Effector CD4-positive, alpha-beta T cell (primary cell): ENCODE results near the gene PROM1.

Source experiments
- DNase-seq: peaks from one replicate; pipeline ENCODE4 v3.0.0-alpha.2; 2020

PROM1 gene

GRCh38 chr4:15982842-15983524 is 100.8 kb downstream of the PROM1 start:
- no peak for DNase-seq

GRCh38 chr4:15976456-15977447 is 107.1 kb downstream of the PROM1 start:
- no peak for DNase-seq

DNA sequence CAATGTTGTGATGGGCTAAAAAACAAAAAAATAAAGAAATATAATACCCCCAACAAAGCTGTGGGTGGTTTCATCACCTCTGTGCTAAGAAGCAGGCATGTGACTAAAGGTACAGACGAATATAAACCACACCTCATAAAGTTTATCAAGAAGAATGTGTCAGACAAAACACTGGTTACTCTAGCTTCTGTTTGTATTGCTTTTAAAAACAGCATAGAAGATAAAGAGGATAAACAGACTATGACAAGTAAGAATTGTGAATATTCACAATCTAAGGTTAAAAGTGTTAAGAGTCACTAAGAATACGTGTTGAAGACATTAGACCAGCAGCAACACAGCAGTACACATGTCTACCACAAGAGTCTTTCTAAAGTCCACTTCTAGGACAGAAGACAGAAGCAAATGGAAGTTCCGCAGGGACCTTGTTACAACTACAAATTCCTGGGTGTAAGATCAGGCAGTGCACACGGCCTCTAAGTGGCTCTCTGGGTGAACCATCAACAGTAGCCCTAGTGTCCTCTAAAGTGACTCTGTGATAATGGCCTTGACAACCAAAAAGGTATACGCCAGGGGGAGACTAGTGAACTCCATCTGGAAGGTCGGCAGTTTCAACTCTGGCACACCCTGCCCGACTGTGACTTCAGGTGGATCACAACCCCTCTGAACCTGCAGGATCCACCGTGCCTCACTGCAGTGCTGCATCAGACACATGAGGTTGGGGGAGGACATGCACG is 112.6 kb downstream of the PROM1 start:
- DNase-seq, result no peak

GRCh38 chr4:15968551-15969300 is 115.1 kb downstream of the PROM1 start:
- DNase-seq, result no peak

- DNase-seq, result no peak
Measured at GRCh38 chr4:15965325-15965724, 118.5 kb downstream of the PROM1 start.

DNA sequence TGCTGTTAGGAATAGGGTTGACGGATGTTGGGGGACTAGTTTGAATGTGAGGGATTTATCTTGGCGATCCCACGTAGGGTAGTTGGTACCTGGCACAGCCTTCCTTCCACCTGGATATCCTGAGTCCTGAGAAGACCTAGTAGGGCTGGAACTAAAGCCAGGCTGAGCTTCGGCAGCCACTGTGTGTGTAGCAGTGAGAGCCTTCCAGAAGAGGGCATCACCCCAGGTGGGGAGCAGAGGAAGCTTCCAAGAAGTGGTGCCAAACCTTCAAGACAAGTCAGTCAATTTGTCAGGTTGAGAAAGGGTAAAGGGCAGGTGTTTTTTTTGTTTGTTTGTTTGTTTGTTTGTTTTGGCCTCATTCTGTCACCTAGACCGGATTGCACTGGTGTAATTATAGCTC is 119.7 kb downstream of the PROM1 start:
- DNase-seq, result no peak

DNA sequence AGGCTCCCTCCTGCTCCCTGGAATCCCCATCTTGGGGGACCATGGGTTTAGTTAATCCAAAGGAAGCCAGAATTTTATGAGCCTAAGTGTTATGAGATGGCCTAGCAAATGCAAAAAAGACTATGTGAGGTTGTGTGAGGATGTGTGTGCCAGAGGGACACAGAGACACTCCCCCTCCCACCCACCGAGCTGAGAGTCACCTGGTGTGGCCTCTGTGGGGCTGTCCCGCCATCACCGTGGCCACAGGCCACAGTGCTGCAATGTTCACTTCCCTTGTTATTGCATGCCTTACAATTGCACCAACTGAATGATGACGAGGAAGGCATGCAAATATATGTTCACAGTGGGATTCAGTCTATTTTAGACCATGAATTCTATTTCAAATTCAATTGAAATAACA is 120.2 kb downstream of the PROM1 start:
- DNase-seq, result no peak

DNA sequence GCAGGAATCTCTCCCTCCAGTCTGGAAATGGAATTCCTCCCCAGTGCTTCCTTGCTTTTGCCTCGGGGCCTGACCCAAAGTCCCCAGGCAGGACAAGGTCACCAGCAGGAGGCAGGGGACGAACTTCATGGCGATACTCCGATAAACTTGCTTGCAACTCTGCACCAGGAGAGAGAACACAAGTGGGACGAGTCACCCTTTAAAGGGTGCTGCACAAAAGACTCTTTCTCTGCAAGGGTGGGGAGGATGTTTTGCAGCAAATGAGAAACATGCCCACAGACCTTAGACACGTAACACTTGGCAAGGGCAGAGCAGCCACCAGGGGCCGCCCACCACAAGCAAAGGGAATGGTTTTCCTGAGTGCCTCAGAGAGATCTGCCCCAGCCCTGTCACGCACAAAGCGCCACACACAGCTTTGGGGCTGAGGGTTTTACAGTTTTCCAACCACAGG is 120.8 kb downstream of the PROM1 start, which contains the start of gene FGFBP2:
Gene FGFBP2 (minus strand): TSS at position 175 of the 451 bp plus-strand sequence. CDS start 46 bp downstream, at position 129.
- no peak for DNase-seq

DNA sequence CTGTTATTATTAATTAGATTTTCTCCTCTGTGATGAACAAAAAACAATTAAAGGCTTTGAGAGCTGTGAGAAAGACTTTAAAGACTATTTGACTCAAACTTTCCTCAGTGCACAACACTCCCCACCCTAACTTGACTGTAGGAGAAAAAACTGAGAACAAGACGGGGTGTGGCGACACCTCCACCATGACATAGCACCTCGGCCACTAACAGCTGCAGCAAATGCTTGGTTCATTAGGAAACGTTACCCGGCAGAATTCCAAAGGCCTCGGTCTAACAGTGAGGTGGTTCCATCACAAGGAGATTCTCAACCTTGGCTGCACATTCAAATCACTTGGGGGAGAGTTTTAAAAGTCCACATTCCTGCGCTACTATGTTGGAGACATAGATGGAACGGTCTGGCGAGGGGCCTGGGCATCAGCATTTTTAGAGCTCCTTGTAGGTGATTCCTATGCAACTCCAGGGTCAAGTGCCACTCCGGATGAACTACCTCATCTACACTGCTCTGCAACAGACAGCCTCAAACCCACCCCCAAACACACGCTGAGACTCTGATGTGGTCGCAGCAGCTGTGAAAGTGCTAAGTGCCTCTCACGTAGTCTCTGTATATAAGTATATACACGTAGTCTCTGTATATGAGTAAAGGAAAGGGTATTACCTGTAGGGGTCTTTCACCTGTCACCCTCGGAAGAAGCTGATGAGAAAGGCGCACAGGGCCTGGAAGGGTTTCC is 121.9 kb downstream of the PROM1 start:
- DNase-seq, result no peak

GRCh38 chr4:15958562-15958961 is 125.3 kb downstream of the PROM1 start:
- no peak for DNase-seq

DNA sequence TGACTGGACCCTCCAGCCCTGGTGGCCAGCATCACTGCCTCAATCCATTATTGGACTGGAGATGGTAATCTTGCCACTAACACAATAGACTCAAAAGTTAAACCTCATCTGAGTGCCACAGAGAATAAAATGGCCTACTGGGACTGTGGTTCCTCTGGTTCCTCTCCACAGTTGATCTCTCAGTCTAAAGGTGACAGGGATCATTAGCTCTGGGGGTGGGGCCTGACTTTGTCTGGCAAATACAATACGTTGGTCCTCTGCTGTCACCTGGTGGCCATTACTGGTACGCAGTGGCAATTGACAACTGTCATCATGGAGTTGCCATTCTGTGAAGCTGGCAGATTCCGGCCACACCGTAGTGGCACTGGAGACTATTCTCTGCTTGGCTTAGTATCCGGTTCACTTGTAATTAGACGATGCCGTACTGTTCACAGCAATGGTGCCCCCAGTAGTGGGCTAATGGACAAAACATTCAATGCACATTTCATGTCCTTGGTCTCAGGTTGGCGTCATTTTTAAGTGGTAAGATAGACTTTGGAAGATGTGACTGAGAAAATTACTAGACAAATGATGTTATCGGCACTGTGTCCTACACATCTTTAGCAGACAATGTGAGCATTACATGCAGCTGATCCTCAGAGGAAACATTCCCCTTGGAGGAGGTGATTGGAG is 127.5 kb downstream of the PROM1 start:
- peak; percentile 63 for DNase-seq

- no peak for DNase-seq
Measured at GRCh38 chr4:15955670-15956069, 128.2 kb downstream of the PROM1 start.

DNA sequence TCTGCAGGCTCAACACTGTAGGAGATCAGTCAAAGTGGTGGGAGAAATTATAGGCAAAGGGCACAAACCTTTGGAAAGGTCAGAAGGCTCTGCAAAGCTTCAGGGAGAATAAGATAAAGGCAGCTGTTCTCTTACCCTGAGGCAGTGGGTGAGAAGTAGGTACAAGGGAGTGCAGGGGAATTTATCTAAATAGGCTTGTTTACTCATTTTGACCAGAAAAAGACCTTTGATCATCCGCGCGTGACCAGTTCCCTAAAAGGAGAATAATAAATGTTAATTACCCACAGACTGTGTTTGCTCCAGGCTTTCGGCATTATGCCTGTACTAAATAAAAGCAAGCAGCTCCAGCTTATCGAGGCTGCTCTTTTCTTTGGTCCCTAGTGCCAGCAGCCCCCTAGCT is 130.2 kb downstream of the PROM1 start:
- no peak for DNase-seq

DNA sequence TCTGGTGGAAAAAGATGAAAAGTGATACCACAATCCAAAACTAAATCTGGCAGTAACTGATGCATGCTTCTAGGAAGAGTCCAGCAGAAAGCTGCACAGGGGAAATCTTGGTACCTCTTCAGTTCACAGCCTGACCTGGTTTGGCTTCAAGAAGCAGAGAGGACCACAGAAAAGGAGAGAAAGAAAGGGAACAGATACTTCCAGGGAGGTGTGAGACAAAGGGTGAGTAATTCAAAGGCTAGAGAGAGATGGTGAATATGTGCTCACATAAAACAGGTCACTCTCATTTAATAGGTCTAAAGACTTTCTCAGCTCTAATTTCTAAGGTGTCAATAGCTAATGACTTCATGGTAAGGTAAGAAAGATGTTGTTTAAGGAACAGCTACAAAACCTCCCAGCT is 132.0 kb downstream of the PROM1 start:
- DNase-seq, result no peak

GRCh38 chr4:15948826-15949225 is 135.0 kb downstream of the PROM1 start:
- no peak for DNase-seq

DNA sequence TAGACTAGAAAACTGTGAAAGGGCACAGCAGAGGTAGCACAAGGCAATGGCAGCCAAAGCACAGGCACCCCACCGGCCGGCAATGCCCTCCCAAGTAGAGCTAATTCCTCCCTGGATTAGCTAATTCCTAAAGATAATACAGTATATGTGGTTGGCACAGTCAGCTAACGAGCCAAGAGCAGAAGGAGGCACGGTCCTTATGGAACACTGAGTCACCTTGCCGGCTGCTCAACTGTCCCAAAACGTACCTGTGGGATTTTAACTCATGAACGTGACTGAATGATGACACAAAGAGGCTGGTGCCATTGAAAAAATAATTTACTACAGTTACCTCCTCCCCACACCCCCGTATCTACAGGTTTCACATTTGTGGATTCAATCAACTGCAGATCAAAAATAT is 136.1 kb downstream of the PROM1 start:
- no peak for DNase-seq

- no peak for DNase-seq
Measured at GRCh38 chr4:15945516-15945915, 138.3 kb downstream of the PROM1 start.

- no peak for DNase-seq
Measured at GRCh38 chr4:15944895-15945294, 138.9 kb downstream of the PROM1 start.

DNA sequence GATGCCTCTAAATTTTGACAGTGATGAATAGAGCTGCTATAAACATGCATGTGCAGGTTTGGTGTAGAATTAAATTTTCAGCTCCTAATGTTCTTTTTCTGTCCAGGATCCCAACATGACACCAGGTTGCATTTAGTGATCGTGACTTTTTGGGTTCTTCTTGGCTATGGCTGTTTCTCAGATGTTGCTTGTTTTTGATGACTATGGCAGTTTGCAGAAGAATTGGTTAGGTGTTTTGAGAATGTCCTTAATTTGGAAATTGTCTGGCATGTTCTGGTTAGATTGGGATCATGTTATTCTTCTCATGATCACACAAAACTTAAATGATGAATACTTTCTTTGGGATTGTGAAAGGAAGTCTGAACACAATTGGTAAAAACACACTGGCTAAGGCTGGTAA is 141.5 kb downstream of the PROM1 start:
- DNase-seq, result no peak

- DNase-seq, result no peak
Measured at GRCh38 chr4:15938640-15939039, 145.2 kb downstream of the PROM1 start, which contains the start of gene FGFBP1. FGFBP1 (minus strand) TSS chr4:15938740; CDS start chr4:15936632, 2,108 bp downstream.

DNA sequence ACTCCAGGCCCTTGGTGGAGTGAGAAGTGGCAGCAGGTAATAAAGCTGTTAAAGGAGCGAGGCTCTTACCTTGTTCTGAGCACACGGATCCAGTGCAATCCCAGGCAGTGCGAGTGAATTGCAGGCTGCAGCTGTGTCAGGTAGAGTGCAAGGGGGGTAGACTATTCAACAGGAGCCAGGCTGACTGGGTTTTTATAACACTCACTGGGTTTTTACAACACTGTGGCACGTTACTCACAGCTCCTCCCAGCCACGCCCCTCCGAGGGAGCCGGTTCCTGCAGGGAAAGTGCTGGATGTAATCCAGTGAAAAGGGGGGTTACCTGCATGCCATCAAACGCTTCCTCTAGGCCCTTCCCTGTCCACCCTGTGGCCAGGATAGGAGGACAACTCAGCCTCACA is 145.6 kb downstream of the PROM1 start:
- no peak for DNase-seq
